Mesodermal cell (in vitro differentiated cells): ENCODE results near the gene IGFBP1.

Experiments
- H3K27ac ChIP-seq: 2 replicates; pipeline ENCODE4 v1.7.0; 2013; ENCODE audit warnings: mild to moderate bottlenecking, low read depth, low read length, moderate library complexity; ENCODE audit not compliant: severe bottlenecking
- H3K36me3 ChIP-seq: 2 replicates; pipeline ENCODE4 v1.7.1; 2013; ENCODE audit warnings: mild to moderate bottlenecking, low read length, moderate library complexity; ENCODE audit not compliant: control insufficient read depth, insufficient read depth
- H3K4me1 ChIP-seq: one replicate; pipeline ENCODE4 v1.7.1; 2013; ENCODE audit warnings: mild to moderate bottlenecking, low read length; ENCODE audit not compliant: insufficient read depth, control insufficient read depth, poor library complexity, severe bottlenecking
- H3K4me3 ChIP-seq: 2 replicates; pipeline ENCODE4 v1.7.0; 2013; ENCODE audit warnings: low read length, control low read depth, mild to moderate bottlenecking; ENCODE audit not compliant: insufficient read depth, poor library complexity, severe bottlenecking; ENCODE audit errors: extremely low read depth
- H3K9me3 ChIP-seq: 2 replicates; pipeline ENCODE4 v1.7.1; 2013; ENCODE audit warnings: mild to moderate bottlenecking, low read length, moderate library complexity; ENCODE audit not compliant: control insufficient read depth
- WGBS, 2 experiments: methylation state at CpG; one replicate each; pipeline ENCODE4 v1.1.5; 2013; ENCODE audit warnings: missing lambda C conversion rate in 2 of 2; ENCODE audit not compliant: insufficient coverage in 2 of 2; 5-methylcytosine and 5-hydroxymethylcytosine counted together

IGFBP1 gene

DNA sequence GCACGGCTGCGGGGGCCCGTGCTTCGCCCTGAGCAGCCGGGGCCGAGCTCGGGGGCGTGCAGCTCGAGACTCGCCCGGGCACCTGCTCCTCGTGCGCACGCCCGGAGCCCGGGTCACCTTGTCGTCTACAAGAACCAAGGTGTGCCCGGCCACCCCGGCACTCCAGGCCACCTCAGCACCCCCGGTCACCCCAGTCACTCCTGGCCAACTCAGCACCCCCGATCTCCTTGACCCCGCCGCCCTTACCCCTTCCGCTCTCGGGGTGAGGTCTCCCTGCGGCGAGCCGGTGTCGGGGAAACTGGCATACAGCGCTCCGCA, 33.1 kb downstream of the IGFBP1 start:
- H3K4me1 ChIP-seq = peaks cover 29% of the 10 kb centered on the region
- no peak overlapping the region for H3K27ac ChIP-seq
- peaks cover 9% of the 10 kb centered on the region for H3K36me3 ChIP-seq
- WGBS, 2 experiments = 1 to 3% methylated on average over 15 to 22 of the region's 31 CpGs
- peak overlapping the region; percentile 48 for H3K4me3 ChIP-seq
- H3K9me3 ChIP-seq = no peaks in the 10 kb centered on the region

- Histone ChIP-seq H3K4me3 (peak overlapping the region; percentile 48), H3K9me3 (no peaks in the 10 kb centered on the region), H3K36me3 (peaks cover 3% of the 10 kb centered on the region), H3K27ac (no peak overlapping the region), H3K4me1 (peaks cover 29% of the 10 kb centered on the region)
- WGBS, 2 experiments = 1 to 2% methylated on average over 26 to 31 of the region's 36 CpGs
Measured at GRCh38 chr7:45921699-45922519, 33.6 kb downstream of the IGFBP1 start.

GRCh38 chr7:45922810-45923209, 34.5 kb downstream of the IGFBP1 start:
- H3K4me3 ChIP-seq = peak overlapping the region; percentile 24
- H3K36me3 ChIP-seq = no peaks in the 10 kb centered on the region
- 12% methylated on average over 11 of the region's 11 CpGs for WGBS, 2 experiments
- H3K27ac ChIP-seq = no peak overlapping the region
- H3K4me1 ChIP-seq = peaks cover 29% of the 10 kb centered on the region
- no peaks in the 10 kb centered on the region for H3K9me3 ChIP-seq

DNA sequence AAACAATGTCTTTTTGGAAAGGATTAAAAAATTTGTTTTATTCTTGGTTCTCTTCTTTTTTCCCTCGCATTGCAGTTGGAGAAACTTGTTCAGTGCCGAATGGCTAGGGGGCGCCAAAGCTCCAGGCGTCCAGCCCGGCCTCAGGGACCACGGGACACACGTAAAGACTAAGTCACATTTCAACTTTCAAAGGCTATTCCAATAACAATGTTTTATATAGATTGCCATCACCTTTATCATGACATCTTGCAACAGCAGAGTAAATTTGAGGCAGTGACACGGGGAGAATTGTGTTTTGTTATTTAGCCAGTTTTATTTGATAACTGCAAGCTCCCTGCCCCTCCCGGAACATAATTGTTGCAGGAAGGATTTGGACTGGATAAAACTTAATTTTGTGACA, 35.0 kb downstream of the IGFBP1 start:
- Histone ChIP-seq H3K36me3 (no peaks in the 10 kb centered on the region), H3K4me1 (peaks cover 27% of the 10 kb centered on the region), H3K4me3 (no peak overlapping the region), H3K9me3 (no peaks in the 10 kb centered on the region), H3K27ac (no peak overlapping the region)
- WGBS, 2 experiments = 24 to 39% methylated on average over 2 to 3 of the region's 9 CpGs

GRCh38 chr7:45923818-45924217, 35.5 kb downstream of the IGFBP1 start:
- no peak overlapping the region for H3K4me3 ChIP-seq
- no peak overlapping the region for H3K27ac ChIP-seq
- H3K4me1 ChIP-seq = peaks cover 24% of the 10 kb centered on the region

DNA sequence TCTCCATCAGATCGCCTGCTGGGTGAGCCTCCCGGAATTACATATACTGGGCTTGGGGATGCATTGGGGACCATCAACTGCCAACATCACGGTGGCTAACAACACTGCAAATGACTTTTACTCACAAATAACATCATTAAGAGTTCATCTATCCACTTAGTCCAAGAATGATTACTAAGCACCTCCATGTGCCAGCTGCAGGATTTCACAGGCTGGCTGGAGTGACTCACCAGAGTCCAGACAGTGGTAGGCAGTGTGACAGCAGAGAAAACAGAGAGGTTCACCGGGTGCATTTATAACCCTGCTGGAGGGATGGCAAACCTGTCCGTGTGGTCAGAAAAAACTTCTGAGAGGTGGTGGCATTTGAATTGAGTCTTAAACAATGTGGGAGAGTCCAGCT, 36.0 kb downstream of the IGFBP1 start:
- H3K4me3 ChIP-seq = no peak overlapping the region
- WGBS, 2 experiments = 62 to 76% methylated on average over 2 to 5 of the region's 5 CpGs
- peaks cover 24% of the 10 kb centered on the region for H3K4me1 ChIP-seq
- H3K27ac ChIP-seq = no peak overlapping the region
- no peaks in the 10 kb centered on the region for H3K36me3 ChIP-seq
- H3K9me3 ChIP-seq = no peaks in the 10 kb centered on the region

More at GRCh38 chr7:45923818-45924217, 35.5 kb downstream of the IGFBP1 start:
- Histone ChIP-seq H3K36me3 (no peaks in the 10 kb centered on the region), H3K9me3 (no peaks in the 10 kb centered on the region)
- WGBS, 2 experiments = 27 to 34% methylated on average over 6 of the region's 6 CpGs

- H3K9me3 ChIP-seq = no peaks in the 10 kb centered on the region
- H3K4me1 ChIP-seq = peaks cover 17% of the 10 kb centered on the region
- H3K36me3 ChIP-seq = no peaks in the 10 kb centered on the region
- H3K4me3 ChIP-seq = no peak overlapping the region
- no peak overlapping the region for H3K27ac ChIP-seq
- 86 to 100% methylated on average over 1 of the region's 3 CpGs for WGBS, 2 experiments
Measured at GRCh38 chr7:45927721-45928120, 39.4 kb downstream of the IGFBP1 start.

- Histone ChIP-seq H3K27ac (no peak overlapping the region), H3K36me3 (no peaks in the 10 kb centered on the region), H3K4me1 (no peaks in the 10 kb centered on the region), H3K4me3 (no peak overlapping the region), H3K9me3 (no peaks in the 10 kb centered on the region)
Measured at GRCh38 chr7:45930967-45931366, 42.7 kb downstream of the IGFBP1 start.

- no peaks in the 10 kb centered on the region for H3K36me3 ChIP-seq
- H3K27ac ChIP-seq = no peak overlapping the region
- no peak overlapping the region for H3K4me3 ChIP-seq
- no peaks in the 10 kb centered on the region for H3K9me3 ChIP-seq
- no peaks in the 10 kb centered on the region for H3K4me1 ChIP-seq
- 79 to 81% methylated on average over 6 of the region's 6 CpGs for WGBS, 2 experiments
Measured at GRCh38 chr7:45937301-45937700, 49.0 kb downstream of the IGFBP1 start.

DNA sequence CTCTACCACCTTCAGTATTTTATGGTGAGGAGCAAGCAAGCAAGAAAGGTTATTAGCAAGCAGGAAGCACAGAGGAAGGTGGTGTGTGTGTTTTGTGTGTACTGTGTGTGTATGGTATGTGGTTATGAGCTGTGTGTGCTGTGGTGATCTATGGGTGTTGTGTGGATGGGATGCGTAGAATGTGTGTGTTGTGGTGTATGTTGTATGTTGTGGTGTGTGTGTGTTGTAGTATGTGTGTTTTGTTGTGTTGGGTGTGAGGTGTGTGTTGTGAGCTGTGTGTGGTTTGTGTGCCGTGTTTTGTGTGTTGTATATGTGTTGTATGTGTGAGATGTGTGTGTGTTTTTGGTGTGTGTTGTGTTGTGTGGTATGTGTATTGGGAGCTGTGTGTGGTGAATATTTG, 49.6 kb downstream of the IGFBP1 start:
- H3K4me3 ChIP-seq = no peak overlapping the region
- no peak overlapping the region for H3K27ac ChIP-seq
- no peaks in the 10 kb centered on the region for H3K36me3 ChIP-seq
- no peaks in the 10 kb centered on the region for H3K4me1 ChIP-seq
- H3K9me3 ChIP-seq = no peaks in the 10 kb centered on the region
- whole genome bisulfite sequencing, 2 experiments = 89 to 100% methylated on average over 2 of the region's 2 CpGs

DNA sequence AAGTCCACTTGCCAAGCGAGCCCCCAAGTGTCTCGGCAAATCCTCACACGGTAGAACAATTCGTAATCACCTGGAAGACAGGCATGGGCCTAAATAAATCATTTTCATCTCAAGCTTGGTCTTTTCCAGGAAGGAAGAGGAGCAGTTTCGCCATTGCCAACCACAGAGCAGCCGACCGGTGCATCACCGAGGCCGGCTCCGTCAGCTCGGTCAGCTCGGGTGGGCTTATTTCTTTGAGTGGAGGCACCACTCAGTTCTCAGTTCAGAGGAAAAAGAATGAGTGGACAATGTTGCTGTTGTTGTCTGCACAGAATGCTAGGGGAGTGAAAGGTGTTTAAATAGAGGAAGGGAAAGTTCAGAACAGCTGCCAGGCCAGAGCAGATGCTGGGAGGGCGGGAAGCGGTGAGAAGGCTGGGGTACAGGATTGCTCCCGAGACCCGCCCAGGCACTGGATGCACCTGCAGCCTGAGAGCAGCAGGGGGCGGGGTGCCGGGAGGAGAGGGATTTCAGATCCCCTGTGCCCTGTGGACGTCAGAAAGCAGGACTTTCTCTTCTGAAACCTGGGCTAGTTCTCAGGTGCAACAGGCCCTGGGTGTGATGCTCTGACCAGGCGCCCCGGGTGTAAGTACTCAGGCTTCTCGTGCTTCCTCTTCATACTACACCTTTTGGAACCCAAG, 50.5 kb downstream of the IGFBP1 start:
- 87 to 91% methylated on average over 13 to 21 of the region's 22 CpGs for whole genome bisulfite sequencing, 2 experiments
- Histone ChIP-seq H3K27ac (no peak overlapping the region), H3K9me3 (no peaks in the 10 kb centered on the region), H3K4me1 (no peaks in the 10 kb centered on the region), H3K4me3 (no peak overlapping the region), H3K36me3 (no peaks in the 10 kb centered on the region)
